Hepatocyte (in vitro differentiated cells): Measurements from ENCODE around the gene C1orf94. TPM values are rescaled to one million over a fixed set of nuclear protein-coding genes. Genes with fewer than 3 reads are reported as not detected.

Experiments used
- DNase-seq: peaks from one replicate; pipeline ENCODE4 v3.0.0-alpha.2; 2016; ENCODE audit warnings: low spot score
- H2AFZ ChIP-seq: fragments of 200-600 bp; sonication (generic); 2 replicates; pipeline ENCODE4 v1.6.0; 2016; ENCODE audit warnings: antibody characterized with exemption, mild to moderate bottlenecking
- H3K27ac ChIP-seq: fragments of 200-600 bp; sonication (generic); 2 replicates; pipeline ENCODE4 v1.5.1; 2016; ENCODE audit warnings: mild to moderate bottlenecking
- H3K27me3 ChIP-seq: fragments of 200-600 bp; sonication (generic); 2 replicates; pipeline ENCODE4 v1.6.1; 2016
- H3K36me3 ChIP-seq: fragments of 200-600 bp; sonication (generic); replicated peaks from 2 replicates; pipeline ENCODE4 v1.5.1; 2016; ENCODE audit warnings: low read depth; ENCODE audit not compliant: insufficient read depth
- H3K4me1 ChIP-seq: fragments of 200-600 bp; sonication (generic); 2 replicates; pipeline ENCODE4 v1.5.1; 2016; ENCODE audit warnings: mild to moderate bottlenecking, moderate library complexity; ENCODE audit not compliant: insufficient read depth
- H3K4me2 ChIP-seq: fragments of 200-600 bp; sonication (generic); 2 replicates; pipeline ENCODE4 v1.6.0; 2016
- H3K4me3 ChIP-seq: fragments of 200-600 bp; sonication (generic); 2 replicates; pipeline ENCODE4 v1.5.1; 2016; ENCODE audit warnings: mild to moderate bottlenecking
- H3K79me2 ChIP-seq: fragments of 200-600 bp; sonication (generic); 2 replicates; pipeline ENCODE4 v1.6.0; 2017; ENCODE audit warnings: mild to moderate bottlenecking
- H3K9me2 ChIP-seq: fragments of 200-600 bp; sonication (generic); replicated peaks from 2 replicates; pipeline ENCODE4 v1.6.0; 2017; ENCODE audit warnings: mild to moderate bottlenecking; ENCODE audit not compliant: insufficient read depth
- H3K9me3 ChIP-seq: fragments of 200-600 bp; sonication (generic); 2 replicates; pipeline ENCODE4 v1.5.1; 2016; ENCODE audit warnings: low read depth, mild to moderate bottlenecking
- H4K20me1 ChIP-seq: fragments of 200-600 bp; sonication (generic); 2 replicates; pipeline ENCODE4 v1.6.0; 2016; ENCODE audit warnings: mild to moderate bottlenecking; ENCODE audit not compliant: insufficient read depth, poor library complexity, severe bottlenecking
- CTCF ChIP-seq: fragments of 200-600 bp; sonication (generic); IDR thresholded peaks from 2 replicates; pipeline ENCODE4 v1.5.1; 2016; ENCODE audit warnings: antibody characterized with exemption, mild to moderate bottlenecking; ENCODE audit not compliant: poor library complexity
- EZH2 ChIP-seq: fragments of 200-600 bp; sonication (generic); IDR thresholded peaks from 2 replicates; pipeline ENCODE4 v1.6.1; 2016; ENCODE audit warnings: antibody characterized with exemption, mild to moderate bottlenecking, borderline replicate concordance
- EZH2phosphoT487 ChIP-seq: fragments of 200-600 bp; sonication (generic); IDR thresholded peaks from one replicate; pipeline ENCODE4 v1.6.1; 2018; ENCODE audit warnings: antibody characterized with exemption, mild to moderate bottlenecking, low read depth, moderate library complexity; ENCODE audit not compliant: unreplicated experiment, severe bottlenecking
- WGBS: methylation state at CpG from one replicate; pipeline ENCODE4 v1.1.6; 2016; ENCODE audit warnings: low lambda C conversion rate; ENCODE audit errors: missing lambda C conversion rate; 5-methylcytosine and 5-hydroxymethylcytosine counted together
- polyA plus RNA-seq: library from polyadenylated mRNA; unstranded; fragments of >200 nt; fragmentation: Nextera tagmentation; extraction: Ambion mirVana; gene quantifications from 2 replicates; pipeline ENCODE4 v1.2.1, GENCODE V29; 2016
- total RNA-seq: library from RNA; depleted of rRNA; stranded (reverse); fragments of >200 nt; gene quantifications from 2 replicates; pipeline ENCODE4 v1.2.3, GENCODE V29; 2014

Gene C1orf94
- total and polyA plus RNA-seq, 2 experiments from 2014 or later, result not detected

GRCh38 chr1:34267326-34267725, 90.6 kb downstream of the C1orf94 start:
- 88% methylated on average over 5 of the region's 5 CpGs for WGBS
- no peak overlapping the region for H2AFZ ChIP-seq
- no peak for DNase-seq
- H3K9me3 ChIP-seq, result no peaks in the 10 kb centered on the region
- peaks cover 25% of the 10 kb centered on the region for H3K27me3 ChIP-seq
- H3K27ac ChIP-seq, result no peak overlapping the region
- no peaks in the 10 kb centered on the region for H3K36me3 ChIP-seq
- no peaks in the 10 kb centered on the region for H3K4me1 ChIP-seq
- no peaks in the 10 kb centered on the region for H3K79me2 ChIP-seq
- no peaks in the 10 kb centered on the region for H3K9me2 ChIP-seq
- H4K20me1 ChIP-seq, result no peaks in the 10 kb centered on the region
- TF ChIP-seq EZH2phosphoT487 (no peak), CTCF (no peak), EZH2 (no peak)
- H3K4me3 ChIP-seq, result no peak overlapping the region
- H3K4me2 ChIP-seq, result no peak overlapping the region

GRCh38 chr1:34268311-34268954, 91.7 kb downstream of the C1orf94 start:
- peaks cover 25% of the 10 kb centered on the region for H3K27me3 ChIP-seq
- H3K79me2 ChIP-seq, result no peaks in the 10 kb centered on the region
- TF ChIP-seq CTCF, result no peak
- no peak for TF ChIP-seq EZH2
- TF ChIP-seq EZH2phosphoT487, result no peak
- H3K4me2 ChIP-seq, result no peak overlapping the region
- H4K20me1 ChIP-seq, result no peaks in the 10 kb centered on the region
- no peaks in the 10 kb centered on the region for H3K9me3 ChIP-seq
- H3K27ac ChIP-seq, result no peak overlapping the region
- H3K4me3 ChIP-seq, result no peak overlapping the region
- H2AFZ ChIP-seq, result no peak overlapping the region
- no peaks in the 10 kb centered on the region for H3K9me2 ChIP-seq
- H3K36me3 ChIP-seq, result no peaks in the 10 kb centered on the region
- no peak for DNase-seq
- 24% methylated on average over 5 of the region's 5 CpGs for WGBS
- no peaks in the 10 kb centered on the region for H3K4me1 ChIP-seq

Other genes with a start within 250 kb of the C1orf94 start
- gene CSMD2, start 11.7 kb upstream of the C1orf94 start, total RNA-seq, result 0.12 and 0.37 TPM in 2 replicates
- gene CSMD2, start 11.7 kb upstream of the C1orf94 start, polyA plus RNA-seq, result 0.04 and 0.10 TPM in 2 replicates